ENCODE data around the gene COL16A1. TPM values are rescaled to one million over a fixed set of nuclear protein-coding genes. Genes with fewer than 3 reads are reported as not detected.
A peak's percentile ranks its signal among the peaks of the same experiment; 100 is the strongest.

The COL16A1 gene
- total RNA-seq, 2 experiments from 2014 or later: 0.34 TPM; not detected in 1

DNA sequence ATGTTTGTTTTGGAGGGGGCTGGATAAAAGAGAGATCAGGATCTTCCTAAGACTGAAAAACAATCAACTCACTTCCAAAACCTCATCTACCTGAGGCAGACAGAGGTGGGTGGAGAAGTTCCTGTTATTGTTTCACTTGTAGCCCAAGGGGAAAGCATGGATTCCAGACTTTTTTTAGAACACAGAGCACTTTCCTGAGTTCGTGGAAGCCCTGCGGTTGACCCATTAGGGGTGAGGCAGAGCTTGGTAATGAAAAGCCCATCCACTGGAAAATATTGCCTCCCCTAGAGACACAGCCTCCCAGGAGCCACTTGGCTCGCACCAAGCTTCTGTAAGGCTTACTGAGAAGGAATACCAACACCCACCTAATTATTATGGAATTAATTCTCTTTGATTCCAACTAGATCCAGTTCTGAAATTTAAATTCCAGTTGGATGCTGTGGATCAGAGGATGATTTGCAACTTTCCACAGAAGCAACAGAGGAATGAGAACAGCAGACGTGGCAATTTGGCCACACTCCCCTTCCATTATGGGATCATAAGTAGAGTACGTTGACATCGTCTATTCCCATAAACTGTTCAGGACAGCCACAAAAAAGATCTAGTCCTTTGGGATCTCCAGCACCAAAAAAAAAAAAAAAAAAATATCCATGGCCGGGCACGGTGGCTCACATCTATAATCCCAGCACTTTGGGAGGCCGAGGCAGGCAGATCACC lies 55.0 kb downstream of the COL16A1 start:
- intact Hi-C loops (cut with micrococcal nuclease): no loop called here
- ATAC-seq (no peak), DNase-seq (no peak)
- TF ChIP-seq, protein P1, sequence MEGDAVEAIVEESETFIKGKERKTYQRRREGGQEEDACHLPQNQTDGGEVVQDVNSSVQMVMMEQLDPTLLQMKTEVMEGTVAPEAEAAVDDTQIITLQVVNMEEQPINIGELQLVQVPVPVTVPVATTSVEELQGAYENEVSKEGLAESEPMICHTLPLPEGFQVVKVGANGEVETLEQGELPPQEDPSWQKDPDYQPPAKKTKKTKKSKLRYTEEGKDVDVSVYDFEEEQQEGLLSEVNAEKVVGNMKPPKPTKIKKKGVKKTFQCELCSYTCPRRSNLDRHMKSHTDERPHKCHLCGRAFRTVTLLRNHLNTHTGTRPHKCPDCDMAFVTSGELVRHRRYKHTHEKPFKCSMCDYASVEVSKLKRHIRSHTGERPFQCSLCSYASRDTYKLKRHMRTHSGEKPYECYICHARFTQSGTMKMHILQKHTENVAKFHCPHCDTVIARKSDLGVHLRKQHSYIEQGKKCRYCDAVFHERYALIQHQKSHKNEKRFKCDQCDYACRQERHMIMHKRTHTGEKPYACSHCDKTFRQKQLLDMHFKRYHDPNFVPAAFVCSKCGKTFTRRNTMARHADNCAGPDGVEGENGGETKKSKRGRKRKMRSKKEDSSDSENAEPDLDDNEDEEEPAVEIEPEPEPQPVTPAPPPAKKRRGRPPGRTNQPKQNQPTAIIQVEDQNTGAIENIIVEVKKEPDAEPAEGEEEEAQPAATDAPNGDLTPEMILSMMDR (IDR thresholded peaks at IDR 0.05): no peak
- no peak overlapping the region for H3K27ac Mint-ChIP-seq
- H3K36me3 Mint-ChIP-seq (ENCODE audit: low read depth): no peaks in the 10 kb centered on the region
- CTCF ChIA-PET: interaction anchor here (0.8 to 1.7 kb wide), 5 partner anchors 16 to 140 kb away, joined by 3 to 4 read pairs (median 3); no protein-coding TSS in a partner anchor
- peaks cover 11% of the 10 kb centered on the region for H3K4me1 Mint-ChIP-seq (ENCODE audit: low read depth)
- no peaks in the 10 kb centered on the region for H3K27me3 Mint-ChIP-seq
- H3K9me3 Mint-ChIP-seq: no peaks in the 10 kb centered on the region
- no peak overlapping the region for H3K4me3 Mint-ChIP-seq
- POLR2A ChIA-PET: no interaction called here

DNA sequence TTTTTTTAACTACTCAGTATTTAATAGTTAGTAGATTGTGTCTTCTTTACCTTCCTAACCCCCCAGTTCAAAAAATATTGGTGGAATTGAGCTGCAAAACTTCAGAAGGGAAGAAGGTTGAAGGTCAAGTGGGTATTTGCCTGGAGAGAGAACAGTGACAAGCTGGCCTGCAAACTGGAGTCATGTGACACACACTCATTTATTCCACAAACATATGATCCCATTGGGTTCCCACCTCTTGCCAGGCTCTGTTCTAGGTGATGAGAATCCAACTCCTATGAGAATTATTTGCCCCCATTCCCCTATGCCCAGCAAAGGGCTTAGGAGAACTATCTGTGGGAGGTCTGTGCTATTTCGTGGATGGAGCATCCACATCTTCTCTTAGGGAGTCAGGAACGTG lies 55.6 kb downstream of the COL16A1 start:
- no peak overlapping the region for H3K27ac Mint-ChIP-seq
- H3K4me1 Mint-ChIP-seq (ENCODE audit: low read depth): peaks cover 16% of the 10 kb centered on the region
- CTCF ChIA-PET: interaction anchor here (0.8 to 1.7 kb wide), 5 partner anchors 15 to 141 kb away, joined by 3 to 4 read pairs (median 3); no protein-coding TSS in a partner anchor
- H3K4me3 Mint-ChIP-seq: no peak overlapping the region
- intact Hi-C loops (cut with micrococcal nuclease): no loop called here
- TF ChIP-seq, protein P1 (IDR thresholded peaks at IDR 0.05): no peak
- POLR2A ChIA-PET: interaction anchor here (0.7 kb wide), 1 partner anchor 141 kb away, joined by 3 read pairs; no protein-coding TSS in a partner anchor
- no peaks in the 10 kb centered on the region for H3K36me3 Mint-ChIP-seq (ENCODE audit: low read depth)
- H3K9me3 Mint-ChIP-seq: no peaks in the 10 kb centered on the region
- no peak for DNase-seq
- no peaks in the 10 kb centered on the region for H3K27me3 Mint-ChIP-seq
- ATAC-seq: no peak

DNA sequence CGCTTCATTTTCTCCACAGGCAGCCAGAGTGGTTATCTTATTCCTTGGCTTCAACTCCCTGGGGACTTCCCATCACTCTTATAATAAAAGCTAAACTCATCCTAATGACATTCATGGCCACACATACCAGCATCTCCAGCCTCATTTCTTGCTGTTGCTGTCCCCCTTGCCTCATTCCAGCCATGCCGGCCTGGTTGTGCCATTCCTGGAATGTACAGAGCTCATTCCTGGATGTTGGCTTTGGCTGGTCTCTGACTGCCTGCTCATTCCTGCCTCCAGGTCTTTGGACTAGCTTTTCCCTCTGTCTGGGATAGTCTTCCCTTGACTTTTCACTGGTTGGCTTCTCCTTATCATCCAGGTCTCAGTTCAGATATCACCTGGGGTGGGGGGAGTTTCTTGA lies 56.7 kb downstream of the COL16A1 start:
- ChIA-PET POLR2A (no interaction called here), CTCF (interaction anchor here (1.2 to 1.9 kb wide), 4 partner anchors 14 to 142 kb away, joined by 3 to 9 read pairs (median 4); no protein-coding TSS in a partner anchor)
- Mint-ChIP-seq H3K27ac (no peak overlapping the region), H3K9me3 (no peaks in the 10 kb centered on the region), H3K4me1 (ENCODE audit: low read depth) (peaks cover 16% of the 10 kb centered on the region), H3K4me3 (no peak overlapping the region), H3K36me3 (ENCODE audit: low read depth) (no peaks in the 10 kb centered on the region), H3K27me3 (no peaks in the 10 kb centered on the region)
- intact Hi-C loops (cut with micrococcal nuclease): no loop called here
- no peak for DNase-seq
- ATAC-seq: no peak
- TF ChIP-seq, protein P1 (IDR thresholded peaks at IDR 0.05): no peak

DNA sequence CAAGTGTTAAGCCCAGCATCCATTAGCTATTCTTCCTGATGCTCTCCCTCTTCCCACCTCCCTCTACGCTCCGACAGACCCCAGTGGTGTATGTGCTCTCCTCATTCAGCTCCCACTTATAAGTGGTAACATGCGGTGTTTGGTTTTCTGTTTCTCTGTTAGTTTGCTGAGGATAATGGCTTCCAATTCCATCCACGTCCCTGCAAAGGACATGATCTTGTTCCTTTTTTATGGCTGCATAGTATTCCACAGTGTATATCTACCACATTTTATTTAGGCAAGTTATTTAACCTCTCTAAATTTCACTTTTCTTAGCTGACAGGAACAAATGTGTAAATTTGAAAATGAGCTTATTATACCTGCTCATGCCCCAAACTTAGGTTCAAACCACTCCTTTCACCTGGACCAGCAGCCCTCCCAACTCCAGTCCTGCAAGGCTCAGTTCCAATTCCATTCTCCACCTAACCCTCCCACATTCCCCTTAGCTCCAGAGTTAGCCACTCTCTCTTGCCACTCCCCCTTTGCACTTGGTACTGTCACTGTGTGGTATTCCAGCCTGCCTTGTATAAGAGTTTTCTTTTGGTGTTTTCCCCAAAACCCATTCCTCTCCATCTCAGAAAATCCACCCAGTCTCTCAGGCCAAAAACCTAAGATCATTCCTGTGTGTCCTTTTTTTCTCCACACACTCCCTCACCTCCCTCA lies 57.4 kb downstream of the COL16A1 start:
- CTCF ChIA-PET: interaction anchor here (1.9 kb wide), 1 partner anchor 143 kb away, joined by 9 read pairs; no protein-coding TSS in a partner anchor
- H3K36me3 Mint-ChIP-seq (ENCODE audit: low read depth): no peaks in the 10 kb centered on the region
- TF ChIP-seq, protein P1 (IDR thresholded peaks at IDR 0.05): no peak
- no peaks in the 10 kb centered on the region for H3K27me3 Mint-ChIP-seq
- no peak overlapping the region for H3K27ac Mint-ChIP-seq
- peak overlapping the region; percentile 99 for H3K4me3 Mint-ChIP-seq
- no peaks in the 10 kb centered on the region for H3K9me3 Mint-ChIP-seq
- POLR2A ChIA-PET: interaction anchor here (0.9 kb wide), 1 partner anchor 224 kb away, joined by 3 read pairs; no protein-coding TSS in a partner anchor
- DNase-seq: no peak
- intact Hi-C loops (cut with micrococcal nuclease): no loop called here
- H3K4me1 Mint-ChIP-seq (ENCODE audit: low read depth): peaks cover 16% of the 10 kb centered on the region
- no peak for ATAC-seq

DNA sequence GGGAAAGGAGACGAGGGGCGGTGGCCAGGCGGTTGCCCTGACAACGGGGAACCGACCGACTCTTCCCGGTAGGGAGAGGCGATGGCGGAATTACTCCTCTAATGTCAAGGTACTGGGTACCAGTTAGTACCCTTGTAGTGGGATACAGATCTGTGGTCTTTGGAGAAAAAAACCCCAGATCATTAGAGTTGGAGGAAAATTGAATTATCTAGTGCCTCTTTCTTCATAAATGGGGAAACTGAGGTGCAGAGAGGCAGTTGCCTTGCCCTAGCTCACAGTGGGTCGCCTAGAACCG lies 58.6 kb downstream of the COL16A1 start:
- ChIA-PET CTCF (interaction anchor here (0.8 to 3.2 kb wide), 7 partner anchors 12 to 146 kb away, joined by 3 to 20 read pairs (median 4); no protein-coding TSS in a partner anchor), POLR2A (interaction anchor here (0.6 to 2.5 kb wide), 7 partner anchors 9 to 1370 kb away, joined by 3 to 11 read pairs (median 3); no protein-coding TSS in a partner anchor)
- DNase-seq (no peak), ATAC-seq (no peak)
- peak overlapping the region; percentile 100 for H3K27ac Mint-ChIP-seq
- H3K36me3 Mint-ChIP-seq (ENCODE audit: low read depth): no peaks in the 10 kb centered on the region
- no peaks in the 10 kb centered on the region for H3K9me3 Mint-ChIP-seq
- H3K4me3 Mint-ChIP-seq: peak overlapping the region; percentile 99
- peaks cover 16% of the 10 kb centered on the region for H3K4me1 Mint-ChIP-seq (ENCODE audit: low read depth)
- intact Hi-C loops (cut with micrococcal nuclease): no loop called here
- TF ChIP-seq, protein P1 (IDR thresholded peaks at IDR 0.05): no peak
- no peaks in the 10 kb centered on the region for H3K27me3 Mint-ChIP-seq

Data from activated CD8-positive, alpha-beta T cell treated with anti-CD3 and anti-CD28 coated beads for 36 hours (primary cell).